Erythroblast (primary cell): ENCODE measurements around the gene UPP1.

Experiments
- GATA1 ChIP-seq: IDR thresholded peaks from 2 replicates; pipeline ENCODE4 v1.6.1; 2011; ENCODE audit warnings: low read depth, mild to moderate bottlenecking, control low read depth, low read length, moderate library complexity
- POLR2A ChIP-seq: IDR thresholded peaks from 2 replicates; pipeline ENCODE4 v1.6.1; 2011; ENCODE audit warnings: mild to moderate bottlenecking, low read length

- no peak for TF ChIP-seq POLR2A
- no peak for TF ChIP-seq GATA1
Measured at GRCh38 chr7:48085942-48086341, 3.1 kb upstream of the UPP1 start.
